Osteoblast (primary cell): ENCODE data around the gene KIRREL3. TPM values are rescaled to one million over a fixed set of nuclear protein-coding genes. Genes with fewer than 3 reads are reported as not detected.

Experiments used
- DNase-seq: peaks from one replicate; pipeline ENCODE4 v3.0.0; 2011; ENCODE audit warnings: low spot score, mixed read lengths; ENCODE audit not compliant: insufficient read length; ENCODE audit errors: missing footprints
- H2AFZ ChIP-seq: 2 replicates; pipeline ENCODE4 v1.6.0; 2011; ENCODE audit warnings: mild to moderate bottlenecking, low read length
- H3K27ac ChIP-seq: 2 replicates; pipeline ENCODE4 v1.5.1; 2011; ENCODE audit warnings: mild to moderate bottlenecking, low read depth, low read length, moderate library complexity
- H3K27me3 ChIP-seq: 2 replicates; pipeline ENCODE4 v1.6.0; 2012; ENCODE audit warnings: mild to moderate bottlenecking, control low read depth, inconsistent platforms, low read length, moderate library complexity; ENCODE audit not compliant: insufficient read depth
- H3K36me3 ChIP-seq: 2 replicates; pipeline ENCODE4 v1.5.1; 2011; ENCODE audit warnings: mild to moderate bottlenecking, low read length, control low read depth, moderate library complexity; ENCODE audit not compliant: insufficient read depth
- H3K4me1 ChIP-seq: 2 replicates; pipeline ENCODE4 v1.5.1; 2011; ENCODE audit warnings: mild to moderate bottlenecking, low read length, control low read depth, moderate library complexity; ENCODE audit not compliant: insufficient read depth
- H3K4me2 ChIP-seq: 2 replicates; pipeline ENCODE4 v1.6.0; 2011; ENCODE audit warnings: mild to moderate bottlenecking, low read length; ENCODE audit not compliant: insufficient read depth
- H3K4me3 ChIP-seq: fragments of 200-600 bp; sonication (generic); 3 replicates; pipeline ENCODE4 v1.5.1; 2012; ENCODE audit warnings: mild to moderate bottlenecking, low read length, inconsistent platforms; ENCODE audit not compliant: insufficient read depth
- H3K79me2 ChIP-seq: 2 replicates; pipeline ENCODE4 v1.6.0; 2012; ENCODE audit warnings: mild to moderate bottlenecking, low read length, control low read depth, inconsistent platforms; ENCODE audit not compliant: insufficient read depth
- H3K9me3 ChIP-seq: 2 replicates; pipeline ENCODE4 v1.5.1; 2011; ENCODE audit warnings: low read depth, low read length, control low read depth
- H4K20me1 ChIP-seq: 2 replicates; pipeline ENCODE4 v1.6.0; 2012; ENCODE audit warnings: mild to moderate bottlenecking, low read length, control low read depth; ENCODE audit not compliant: insufficient read depth
- CTCF ChIP-seq: IDR thresholded peaks from 2 replicates; pipeline ENCODE4 v1.5.1; 2011; ENCODE audit warnings: mild to moderate bottlenecking, low read depth, low read length, moderate library complexity; ENCODE audit errors: extremely low read depth
- total RNA-seq: library from RNA; depleted of rRNA; stranded (reverse); fragments of >200 nt; gene quantifications from 2 replicates; pipeline ENCODE4 v1.2.3, GENCODE V29; 2012

The KIRREL3 gene
- total RNA-seq, 1 donor: 3.6 TPM

GRCh38 chr11:126466236-126467045 lies 534.1 kb downstream of the KIRREL3 start:
- Histone ChIP-seq H3K4me1 (no peaks in the 10 kb centered on the region), H3K4me2 (no peak overlapping the region), H3K27ac (no peak overlapping the region), H3K36me3 (no peaks in the 10 kb centered on the region), H3K9me3 (no peaks in the 10 kb centered on the region), H3K79me2 (no peaks in the 10 kb centered on the region), H3K4me3 (no peak overlapping the region), H4K20me1 (no peaks in the 10 kb centered on the region), H3K27me3 (no peaks in the 10 kb centered on the region), H2AFZ (no peak overlapping the region)
- no peak for TF ChIP-seq CTCF
- DNase-seq: no peak

DNA sequence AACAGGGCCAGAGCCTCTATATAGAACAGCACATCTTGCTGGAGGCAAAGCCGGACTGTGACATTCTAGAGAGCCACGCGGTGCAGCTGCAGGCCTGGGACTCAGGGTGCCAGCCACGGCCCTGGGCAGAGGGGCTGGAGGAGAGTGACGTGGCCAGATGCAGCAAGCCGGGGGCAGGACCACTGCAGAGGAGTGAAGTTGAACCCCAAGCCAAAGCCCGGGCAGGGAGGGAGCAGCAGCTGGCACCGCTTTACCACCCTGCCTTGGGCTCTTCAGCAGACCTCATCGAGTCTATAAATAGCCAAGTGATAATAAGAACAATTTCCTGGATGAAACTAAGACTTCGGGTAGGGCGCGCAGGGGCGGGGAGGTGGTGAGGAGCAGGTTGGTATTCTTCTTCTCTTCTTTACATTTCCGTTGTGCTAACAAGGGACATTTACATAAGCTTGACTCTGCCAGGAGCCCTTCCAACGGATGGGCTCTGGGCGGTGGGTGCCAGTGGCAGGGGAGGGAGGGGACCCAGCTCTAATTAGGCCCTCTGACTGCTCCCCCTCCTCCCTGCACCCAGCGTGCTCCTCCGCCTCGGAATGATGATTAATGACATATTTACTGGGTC lies 534.9 kb downstream of the KIRREL3 start:
- Histone ChIP-seq H2AFZ (no peak overlapping the region), H3K4me3 (no peak overlapping the region), H3K36me3 (no peaks in the 10 kb centered on the region), H3K4me2 (no peak overlapping the region), H3K4me1 (no peaks in the 10 kb centered on the region), H4K20me1 (no peaks in the 10 kb centered on the region), H3K27me3 (no peaks in the 10 kb centered on the region), H3K27ac (no peak overlapping the region), H3K79me2 (no peaks in the 10 kb centered on the region), H3K9me3 (no peaks in the 10 kb centered on the region)
- TF ChIP-seq CTCF: no peak
- peak; percentile 84 for DNase-seq

DNA sequence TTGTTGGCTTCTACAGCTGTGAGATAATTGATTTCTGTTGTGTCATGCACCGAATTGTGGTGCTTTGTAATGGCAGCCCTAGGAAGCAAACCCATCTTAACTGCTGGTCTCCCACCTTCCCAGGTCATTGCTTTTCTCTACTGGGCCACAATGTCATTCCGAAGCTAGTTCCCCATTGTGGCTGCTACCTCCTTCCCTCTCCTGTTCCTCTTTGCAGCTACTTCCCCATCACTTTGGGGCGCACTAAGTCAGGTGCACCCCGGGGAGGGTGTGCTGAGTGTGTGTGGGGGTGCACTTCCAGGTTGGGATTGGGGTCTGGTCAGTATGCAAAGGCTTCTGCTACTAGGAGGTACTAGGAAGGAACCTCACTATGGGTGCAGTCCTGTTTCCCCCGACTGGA lies 535.8 kb downstream of the KIRREL3 start:
- H3K4me3 ChIP-seq: no peak overlapping the region
- H3K27me3 ChIP-seq: no peaks in the 10 kb centered on the region
- H3K4me2 ChIP-seq: no peak overlapping the region
- H3K9me3 ChIP-seq: no peaks in the 10 kb centered on the region
- no peak for TF ChIP-seq CTCF
- H4K20me1 ChIP-seq: no peaks in the 10 kb centered on the region
- H3K27ac ChIP-seq: no peak overlapping the region
- H2AFZ ChIP-seq: no peak overlapping the region
- H3K36me3 ChIP-seq: no peaks in the 10 kb centered on the region
- no peaks in the 10 kb centered on the region for H3K4me1 ChIP-seq
- DNase-seq: peak; percentile 41
- no peaks in the 10 kb centered on the region for H3K79me2 ChIP-seq

DNA sequence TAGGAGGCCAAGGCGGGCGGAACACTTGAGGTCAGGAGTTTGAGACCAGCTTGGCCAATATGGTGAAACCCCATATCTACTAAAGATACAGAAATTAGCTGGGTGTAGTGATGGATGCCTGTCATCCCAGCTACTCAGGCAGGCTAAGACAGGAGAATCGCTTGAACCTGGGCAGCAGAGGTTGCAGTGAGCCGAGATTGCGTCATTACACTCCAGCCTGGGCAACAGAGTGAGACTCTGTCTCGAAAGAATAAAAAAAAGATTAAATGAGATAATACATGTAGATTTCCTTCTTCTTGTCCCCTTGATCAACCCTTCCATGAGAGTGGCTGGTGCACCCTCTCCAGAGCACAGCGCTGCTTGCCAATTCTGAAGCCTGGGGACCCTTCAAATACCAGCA lies 538.1 kb downstream of the KIRREL3 start:
- TF ChIP-seq CTCF: no peak
- no peaks in the 10 kb centered on the region for H3K9me3 ChIP-seq
- no peak overlapping the region for H3K4me2 ChIP-seq
- no peaks in the 10 kb centered on the region for H3K36me3 ChIP-seq
- no peaks in the 10 kb centered on the region for H3K27me3 ChIP-seq
- no peaks in the 10 kb centered on the region for H4K20me1 ChIP-seq
- H3K27ac ChIP-seq: no peak overlapping the region
- H2AFZ ChIP-seq: no peak overlapping the region
- H3K79me2 ChIP-seq: no peaks in the 10 kb centered on the region
- H3K4me3 ChIP-seq: no peak overlapping the region
- no peaks in the 10 kb centered on the region for H3K4me1 ChIP-seq
- DNase-seq: no peak
